Neural cell (in vitro differentiated cells): Measurements from ENCODE around the gene UCK2. TPM values are rescaled to one million over a fixed set of nuclear protein-coding genes. Genes with fewer than 3 reads are reported as not detected.

ENCODE experiments used
- H2AFZ ChIP-seq: fragments of 200-600, 300-800 bp; sonication (generic), shearing (Covaris generic); 2 replicates; pipeline ENCODE4 v1.6.0; 2014; ENCODE audit warnings: low read depth, mild to moderate bottlenecking, antibody characterized with exemption, low read length, moderate library complexity
- H3F3A ChIP-seq: fragments of 200-600 bp; shearing (Covaris generic); 2 replicates; pipeline ENCODE4 v1.6.1; 2016; ENCODE audit warnings: mild to moderate bottlenecking, moderate library complexity, mixed read lengths, antibody characterized with exemption, low read length; ENCODE audit not compliant: insufficient read depth, poor library complexity, severe bottlenecking
- H3K27ac ChIP-seq: fragments of 200-600, 300-800 bp; sonication (generic), shearing (Covaris generic); 2 replicates; pipeline ENCODE4 v1.5.1; 2014; ENCODE audit warnings: mild to moderate bottlenecking, low read length, moderate library complexity
- H3K27me3 ChIP-seq: fragments of 300-800, 200-600 bp; sonication (generic), shearing (Covaris generic); 2 replicates; pipeline ENCODE4 v1.6.0; 2014; ENCODE audit warnings: mild to moderate bottlenecking, low read depth, low read length, moderate library complexity; ENCODE audit not compliant: insufficient read depth
- H3K36me3 ChIP-seq: fragments of 300-800, 200-600 bp; sonication (generic), shearing (Covaris generic); 2 replicates; pipeline ENCODE4 v1.5.1; 2014; ENCODE audit warnings: mild to moderate bottlenecking, antibody characterized with exemption, low read length, moderate library complexity; ENCODE audit not compliant: insufficient read depth
- H3K4me2 ChIP-seq: fragments of 300-800, 200-600 bp; sonication (generic), shearing (Covaris generic); 2 replicates; pipeline ENCODE4 v1.6.0; 2014; ENCODE audit warnings: mild to moderate bottlenecking, low read length
- H3K4me3 ChIP-seq: fragments of 300-800, 200-600 bp; sonication (generic), shearing (Covaris generic); 2 replicates; pipeline ENCODE4 v1.5.1; 2014; ENCODE audit warnings: mild to moderate bottlenecking, low read length, moderate library complexity
- H3K79me2 ChIP-seq: fragments of 200-600 bp; shearing (Covaris generic); replicated peaks from 2 replicates; pipeline ENCODE4 v1.6.0; 2014; ENCODE audit warnings: mild to moderate bottlenecking, low read length, moderate library complexity; ENCODE audit not compliant: insufficient read depth
- H3K9ac ChIP-seq: fragments of 300-800, 200-600 bp; sonication (generic), shearing (Covaris generic); 2 replicates; pipeline ENCODE4 v1.6.1; 2016; ENCODE audit warnings: mild to moderate bottlenecking, low read length, mixed read lengths
- H3K9me2 ChIP-seq: fragments of 200-600 bp; shearing (Covaris generic); 2 replicates; pipeline ENCODE4 v1.6.1; 2016; ENCODE audit warnings: mild to moderate bottlenecking, low read length, mixed read lengths; ENCODE audit not compliant: insufficient read depth
- H3K9me3 ChIP-seq: fragments of 200-600, 300-800 bp; sonication (generic), shearing (Covaris generic); 2 replicates; pipeline ENCODE4 v1.6.1; 2016; ENCODE audit warnings: mild to moderate bottlenecking, mixed run types, low read length, moderate library complexity, mixed read lengths
- H4K20me1 ChIP-seq: fragments of 200-600 bp; shearing (Covaris generic); 2 replicates; pipeline ENCODE4 v1.6.1; 2016; ENCODE audit warnings: mild to moderate bottlenecking, mixed run types; ENCODE audit not compliant: insufficient read depth
- CTCF ChIP-seq: fragments of 450-650 bp; IDR thresholded peaks from 2 replicates; pipeline ENCODE4 v1.5.1; 2014; ENCODE audit warnings: antibody characterized with exemption, mild to moderate bottlenecking, moderate library complexity; ENCODE audit not compliant: poor library complexity, severe bottlenecking
- EP300 ChIP-seq: fragments of 450-650 bp; conservative IDR thresholded peaks from 2 replicates; pipeline ENCODE4 v1.6.1; 2014; ENCODE audit warnings: antibody characterized with exemption, mild to moderate bottlenecking, moderate library complexity; ENCODE audit not compliant: poor library complexity, severe bottlenecking
- EZH2 ChIP-seq: fragments of 200-600, 300-800 bp; shearing (Covaris generic), sonication (generic); IDR thresholded peaks from 2 replicates; pipeline ENCODE4 v1.6.1; 2014; ENCODE audit warnings: antibody characterized with exemption, low read length, borderline replicate concordance, mild to moderate bottlenecking; ENCODE audit not compliant: insufficient read depth, poor library complexity, severe bottlenecking
- MXI1 ChIP-seq: fragments of 450-650 bp; conservative IDR thresholded peaks from 2 replicates; pipeline ENCODE4 v1.6.1; 2014; ENCODE audit warnings: antibody characterized with exemption, mild to moderate bottlenecking; ENCODE audit not compliant: poor library complexity, severe bottlenecking
- POLR2AphosphoS5 ChIP-seq: IDR thresholded peaks from 2 replicates; pipeline ENCODE4 v1.6.1; 2012
- RAD21 ChIP-seq: fragments of 450-650 bp; conservative IDR thresholded peaks from 2 replicates; pipeline ENCODE4 v1.6.1; 2014; ENCODE audit warnings: antibody characterized with exemption, mild to moderate bottlenecking, moderate library complexity
- REST ChIP-seq: IDR thresholded peaks from 2 replicates; pipeline ENCODE4 v1.6.1; 2012; ENCODE audit warnings: borderline replicate concordance
- SMC3 ChIP-seq: fragments of 450-650 bp; conservative IDR thresholded peaks from 2 replicates; pipeline ENCODE4 v1.6.1; 2014; ENCODE audit warnings: antibody characterized with exemption, mild to moderate bottlenecking, moderate library complexity; ENCODE audit not compliant: poor library complexity
- TAF1 ChIP-seq: IDR thresholded peaks from 2 replicates; pipeline ENCODE4 v1.6.1; 2012; ENCODE audit warnings: low read depth
- polyA plus RNA-seq: library from polyadenylated mRNA; depleted of rRNA; stranded (reverse); fragments of >200 nt; gene quantifications from 2 replicates; pipeline ENCODE4 v1.2.3, GENCODE V29; 2014

The UCK2 gene
- polyA plus RNA-seq, 1 donor from 2014 or later, result 36.0 TPM

- H4K20me1 ChIP-seq, result no peaks in the 10 kb centered on the region
- no peaks in the 10 kb centered on the region for H3K27me3 ChIP-seq
- H3K4me2 ChIP-seq, result no peak overlapping the region
- H3K27ac ChIP-seq, result no peak overlapping the region
- no peak overlapping the region for H3K4me3 ChIP-seq
- H3F3A ChIP-seq, result no peaks in the 10 kb centered on the region
- no peak overlapping the region for H2AFZ ChIP-seq
- H3K9ac ChIP-seq, result no peak overlapping the region
- H3K79me2 ChIP-seq, result peaks cover 15% of the 10 kb centered on the region
- TF ChIP-seq MXI1 (no peak), EP300 (no peak), CTCF (no peak), REST (no peak), TAF1 (no peak), SMC3 (no peak), RAD21 (no peak), EZH2 (no peak), POLR2AphosphoS5 (no peak)
- H3K9me3 ChIP-seq, result no peaks in the 10 kb centered on the region
- H3K9me2 ChIP-seq, result no peaks in the 10 kb centered on the region
- peaks cover 16% of the 10 kb centered on the region for H3K36me3 ChIP-seq
Measured at GRCh38 chr1:165890684-165891083, 63.3 kb downstream of the UCK2 start.

- H3K27me3 ChIP-seq, result no peaks in the 10 kb centered on the region
- H3K79me2 ChIP-seq, result peaks cover 13% of the 10 kb centered on the region
- no peak overlapping the region for H3K4me2 ChIP-seq
- no peak overlapping the region for H3K27ac ChIP-seq
- H3K4me3 ChIP-seq, result no peak overlapping the region
- H2AFZ ChIP-seq, result no peak overlapping the region
- H3F3A ChIP-seq, result no peaks in the 10 kb centered on the region
- H3K9me2 ChIP-seq, result no peaks in the 10 kb centered on the region
- peaks cover 16% of the 10 kb centered on the region for H3K36me3 ChIP-seq
- no peaks in the 10 kb centered on the region for H3K9me3 ChIP-seq
- no peaks in the 10 kb centered on the region for H4K20me1 ChIP-seq
- TF ChIP-seq EZH2 (no peak), SMC3 (no peak), MXI1 (no peak), REST (no peak), EP300 (no peak), CTCF (no peak), TAF1 (no peak), POLR2AphosphoS5 (no peak), RAD21 (no peak)
- no peak overlapping the region for H3K9ac ChIP-seq
Measured at GRCh38 chr1:165891111-165891860, 63.9 kb downstream of the UCK2 start.
